ENCODE measurements around the gene TMCC2.

Gene TMCC2

DNA sequence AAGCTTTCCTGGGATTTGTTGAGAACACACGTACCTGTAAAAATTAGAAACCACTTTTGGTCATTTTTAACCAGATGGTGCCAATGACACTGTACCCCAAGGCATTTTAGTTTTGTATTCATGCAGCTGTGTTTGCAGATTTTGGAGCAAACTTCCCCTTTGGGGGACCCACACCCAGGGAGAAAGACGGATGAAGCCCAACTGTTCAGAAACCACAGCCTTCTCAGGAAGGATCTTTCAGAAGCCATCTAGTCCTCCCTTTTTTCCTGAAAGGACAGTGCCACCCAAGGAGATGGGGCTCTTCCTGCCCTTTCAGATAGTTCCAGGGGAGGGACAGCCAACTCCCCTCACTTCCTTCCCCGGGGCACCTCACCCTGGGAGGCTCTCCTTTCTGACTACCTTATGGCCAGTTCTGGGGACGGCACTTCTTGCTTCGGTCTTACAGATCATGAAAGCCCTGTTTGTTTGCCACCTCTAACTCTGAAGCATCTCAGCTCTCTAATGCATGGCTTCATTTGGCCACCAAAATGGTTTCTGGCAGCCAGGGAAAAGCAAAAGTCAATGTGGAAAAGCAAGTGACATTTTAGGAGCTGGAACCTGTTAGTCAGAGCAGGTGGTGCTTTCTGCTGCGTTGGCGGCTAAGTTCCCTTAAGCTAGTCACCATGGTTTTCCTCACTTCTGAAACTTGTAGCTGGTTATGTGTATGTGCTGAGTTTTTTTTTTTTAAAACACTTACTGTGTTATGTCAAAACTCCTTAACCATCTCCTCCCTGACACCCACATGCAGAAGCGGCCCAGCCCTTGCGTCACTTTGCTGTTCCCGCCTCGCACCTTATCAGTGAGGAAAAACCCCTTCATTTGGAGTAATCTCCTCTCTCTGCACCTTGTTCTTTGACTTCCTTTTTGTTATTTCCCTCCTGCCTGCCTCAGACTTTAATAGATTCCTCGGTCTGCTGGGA, 10.1 kb downstream of the TMCC2 start:
- FAIRE-seq, result no peak

DNA sequence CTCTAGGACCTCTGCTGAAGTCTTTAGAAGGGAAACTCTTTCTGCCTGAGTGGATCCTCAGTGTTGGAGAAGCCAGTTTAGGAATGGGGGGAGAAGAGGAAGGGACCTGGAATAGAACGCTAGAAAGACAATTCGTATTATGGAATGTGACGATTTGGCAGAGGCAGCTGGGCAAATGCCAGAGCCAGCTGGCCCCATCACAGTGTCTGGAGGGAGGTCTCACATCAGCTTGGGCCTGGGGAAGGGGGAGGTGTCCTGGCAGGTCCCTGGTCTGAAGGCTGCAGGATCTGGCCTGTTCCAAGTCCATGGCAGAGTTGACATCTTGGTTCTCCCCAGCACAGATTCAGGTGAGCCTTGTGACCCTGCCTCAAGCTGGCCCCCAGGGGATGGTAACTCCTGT, 11.3 kb downstream of the TMCC2 start:
- no peak for FAIRE-seq

More for the DNA sequence above, 10.1 kb downstream of the TMCC2 start:
- DNase-seq (ENCODE audit: insufficient read length, low spot score), result no peak

GRCh38 chr1:205240118-205240517, 12.4 kb downstream of the TMCC2 start:
- DNase-seq (ENCODE audit: insufficient read length, low spot score), result no peak
- FAIRE-seq, result no peak

More for the DNA sequence above, 11.3 kb downstream of the TMCC2 start:
- no peak for DNase-seq (ENCODE audit: insufficient read length, low spot score)

DNA sequence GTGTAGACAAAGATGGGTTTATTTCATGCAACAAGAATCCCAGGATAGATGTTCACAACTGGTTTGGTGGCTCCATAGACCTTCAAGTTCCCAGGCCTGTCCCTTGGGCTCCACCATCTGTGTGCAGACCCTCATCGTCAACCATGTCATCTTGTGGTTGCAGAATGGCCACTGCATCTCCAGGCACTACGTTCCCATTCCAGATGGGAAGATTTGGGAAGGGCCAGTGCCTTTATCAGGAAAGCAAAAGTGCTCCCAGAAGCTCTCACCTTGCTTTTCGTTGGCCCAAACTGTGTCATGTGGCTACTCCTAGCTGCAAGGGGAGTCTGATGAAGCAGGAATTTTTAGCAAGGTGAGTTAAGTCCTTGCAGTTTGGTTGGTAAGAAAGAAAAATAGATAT, 12.8 kb downstream of the TMCC2 start:
- FAIRE-seq, result no peak
- DNase-seq (ENCODE audit: insufficient read length, low spot score), result no peak

DNA sequence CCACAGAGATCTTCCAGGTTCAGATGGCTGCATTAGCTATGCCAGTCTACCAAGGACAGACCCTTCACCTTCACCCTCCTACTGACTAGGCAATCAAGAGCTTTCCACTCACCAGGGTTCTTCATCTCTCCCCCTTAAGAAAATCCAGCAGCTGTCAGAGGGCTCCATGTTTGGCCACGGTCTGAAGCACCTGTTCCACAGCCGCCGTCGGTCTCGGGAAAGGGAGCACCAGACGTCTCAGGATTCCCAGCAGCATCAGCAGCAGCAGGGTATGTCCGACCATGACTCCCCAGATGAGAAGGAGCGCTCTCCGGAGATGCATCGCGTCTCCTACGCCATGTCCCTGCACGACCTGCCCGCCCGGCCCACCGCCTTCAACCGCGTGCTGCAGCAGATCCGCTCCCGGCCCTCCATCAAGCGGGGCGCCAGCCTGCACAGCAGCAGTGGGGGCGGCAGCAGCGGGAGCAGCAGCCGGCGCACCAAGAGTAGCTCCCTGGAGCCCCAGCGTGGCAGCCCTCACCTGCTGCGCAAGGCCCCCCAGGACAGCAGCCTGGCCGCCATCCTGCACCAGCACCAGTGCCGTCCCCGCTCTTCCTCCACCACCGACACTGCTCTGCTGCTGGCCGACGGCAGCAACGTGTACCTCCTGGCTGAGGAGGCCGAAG, 13.8 kb downstream of the TMCC2 start:
- no peak for DNase-seq (ENCODE audit: insufficient read length, low spot score)
- no peak for FAIRE-seq

DNA sequence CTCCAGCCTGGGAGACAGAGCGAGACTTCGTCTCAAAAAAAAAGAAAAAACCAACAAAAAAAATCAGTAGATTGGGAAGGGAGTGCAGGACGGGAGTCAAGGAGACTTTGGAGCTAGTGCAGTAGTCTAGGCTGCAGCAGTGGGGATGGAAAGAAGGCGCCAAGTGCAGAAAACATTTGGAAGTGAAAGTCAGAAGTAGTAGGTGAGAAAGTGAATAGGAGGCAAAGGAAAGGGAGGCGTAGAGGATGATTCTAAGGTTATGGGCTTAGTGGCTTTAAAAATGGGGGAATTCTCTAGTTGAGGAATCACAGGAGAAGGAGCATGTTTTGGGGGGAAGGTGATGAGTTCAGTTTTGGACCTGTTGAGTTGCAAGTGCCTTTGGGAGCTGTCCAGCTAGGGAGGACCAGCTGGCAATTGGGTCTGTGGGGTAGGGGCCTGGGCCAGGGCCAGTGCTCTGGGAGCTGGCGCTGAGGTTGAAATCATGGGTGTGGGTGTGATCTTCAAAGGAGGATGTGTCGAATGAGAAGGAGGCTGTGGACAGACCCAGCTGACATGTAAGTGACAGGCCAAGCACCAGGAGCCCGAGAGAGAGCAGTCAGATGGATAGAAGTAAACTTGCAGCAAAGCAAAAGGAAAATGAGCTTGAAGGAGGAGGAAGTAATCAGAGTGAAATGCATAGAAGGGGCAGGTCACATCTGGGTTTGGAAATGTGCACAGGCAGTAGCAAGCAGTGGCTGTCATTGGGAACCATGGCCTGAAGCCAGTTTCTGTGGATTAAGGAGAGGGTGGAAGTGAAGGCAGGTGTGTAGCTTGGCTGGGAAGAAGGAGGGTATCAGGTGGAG, 15.8 kb downstream of the TMCC2 start:
- FAIRE-seq, result no peak
- no peak for DNase-seq (ENCODE audit: insufficient read length, low spot score)

DNA sequence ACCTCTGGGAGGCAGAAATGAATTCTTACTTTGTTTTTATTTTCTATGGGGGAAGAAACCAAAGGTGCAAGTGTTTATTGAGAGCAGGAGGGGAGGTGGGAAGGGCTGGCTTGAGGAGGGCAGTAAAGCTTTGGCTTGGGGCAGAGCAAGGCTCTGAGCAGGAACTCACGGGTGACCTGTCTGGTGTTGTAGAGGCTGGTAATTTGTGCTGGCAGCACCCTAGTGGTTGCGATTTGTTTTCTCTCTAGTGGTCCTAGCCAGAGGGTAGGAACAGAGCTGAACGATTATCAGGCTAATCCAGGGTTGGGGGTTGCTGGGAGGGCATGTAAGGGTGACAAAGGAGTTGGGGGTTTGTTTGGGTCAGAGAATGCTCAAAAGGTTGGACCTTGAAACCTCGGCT, 16.6 kb downstream of the TMCC2 start:
- no peak for FAIRE-seq
- no peak for DNase-seq (ENCODE audit: insufficient read length, low spot score)

DNA sequence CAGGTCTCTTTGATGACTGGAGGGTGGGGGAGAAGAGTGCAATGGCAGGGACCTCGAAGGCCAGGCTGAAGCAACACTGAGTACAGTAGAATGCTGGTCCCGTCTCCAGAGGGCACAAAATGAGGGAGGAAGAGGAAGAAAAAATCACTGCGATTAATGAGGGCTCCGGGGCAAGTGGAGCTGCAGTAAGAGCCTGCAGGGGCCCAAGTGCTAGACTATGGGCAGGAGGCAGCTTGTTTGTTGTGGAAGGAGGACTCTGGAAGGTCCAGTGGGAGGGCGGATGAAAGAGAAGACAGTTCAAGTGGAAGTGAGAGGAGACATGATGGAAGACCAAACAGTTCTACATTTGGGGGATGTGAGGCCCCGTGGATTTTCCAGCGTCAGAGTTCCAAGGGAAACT, 17.4 kb downstream of the TMCC2 start:
- FAIRE-seq (no peak), DNase-seq (ENCODE audit: insufficient read length, low spot score) (no peak)

GRCh38 chr1:205246351-205247119, 18.8 kb downstream of the TMCC2 start:
- FAIRE-seq, result no peak
- DNase-seq (ENCODE audit: insufficient read length, low spot score), result no peak

DNA sequence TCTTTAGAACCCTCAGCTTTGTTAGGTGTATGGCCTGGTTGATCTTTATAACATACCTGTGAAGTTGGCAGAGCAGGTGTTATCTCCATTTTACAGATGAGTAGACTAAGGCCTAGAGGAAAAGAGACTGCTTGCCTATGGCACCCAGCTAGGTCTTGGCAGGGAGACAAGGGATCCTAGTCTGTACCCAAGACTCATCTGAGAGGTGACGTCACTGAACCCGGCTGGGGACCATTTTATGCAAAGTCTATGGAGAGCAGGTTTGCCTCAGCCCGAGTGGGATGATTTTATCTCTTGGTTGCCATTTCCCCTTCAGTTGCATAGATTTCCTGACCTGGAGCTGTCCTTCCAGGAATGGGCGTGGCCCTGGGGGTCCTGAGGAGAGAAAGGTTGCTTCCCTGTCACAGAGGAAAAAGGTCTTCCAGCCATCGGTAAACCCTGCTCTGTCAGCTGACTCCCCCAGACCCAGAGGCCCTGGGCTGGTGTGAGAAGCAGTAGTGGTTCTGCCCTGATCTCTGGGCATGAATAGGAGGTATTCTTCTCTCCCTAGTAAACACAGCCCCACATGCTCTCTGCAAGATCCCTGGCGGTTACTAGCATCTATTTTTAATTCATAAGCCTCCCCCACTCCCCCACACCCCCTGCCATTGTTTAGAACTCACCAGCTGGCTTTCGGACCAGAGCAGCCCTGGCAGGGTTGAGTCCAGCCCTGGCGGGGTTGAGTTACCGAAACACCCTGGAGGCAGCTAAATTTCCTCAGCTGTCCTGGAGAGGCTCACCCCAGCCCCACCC, 19.6 kb downstream of the TMCC2 start:
- DNase-seq (ENCODE audit: insufficient read length, low spot score), result no peak
- FAIRE-seq, result no peak

- DNase-seq (ENCODE audit: insufficient read length, low spot score) (no peak), FAIRE-seq (no peak)
Observed at GRCh38 chr1:205248793-205249601, 21.3 kb downstream of the TMCC2 start.

- DNase-seq (ENCODE audit: insufficient read length, low spot score) (no peak), FAIRE-seq (no peak)
Observed at GRCh38 chr1:205249651-205250050, 21.9 kb downstream of the TMCC2 start.

- FAIRE-seq, result no peak
Observed at GRCh38 chr1:205250699-205251098, 23.0 kb downstream of the TMCC2 start.

DNA sequence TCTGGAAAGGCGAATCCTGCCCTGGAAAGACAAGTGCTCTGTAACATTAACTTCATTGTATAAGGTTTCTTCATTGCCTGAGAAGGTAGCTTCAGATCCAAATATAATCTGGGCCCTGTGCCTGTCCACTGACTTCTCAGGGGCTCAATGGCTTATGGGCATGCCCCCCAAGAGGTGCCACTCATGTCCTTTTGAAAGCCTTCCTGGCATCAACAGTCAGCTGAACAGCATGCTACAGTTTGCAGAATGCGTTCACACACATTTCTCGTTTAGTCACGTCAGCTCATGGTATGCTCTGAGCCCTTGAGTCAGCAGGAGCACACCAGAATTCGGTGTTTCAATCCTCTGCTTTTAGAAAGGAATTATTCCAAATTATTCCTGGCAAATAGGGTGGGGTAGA, 23.8 kb downstream of the TMCC2 start:
- no peak for DNase-seq (ENCODE audit: insufficient read length, low spot score)
- no peak for FAIRE-seq

More at GRCh38 chr1:205250699-205251098, 23.0 kb downstream of the TMCC2 start:
- DNase-seq (ENCODE audit: insufficient read length, low spot score), result no peak

- DNase-seq (ENCODE audit: insufficient read length, low spot score), result peak; percentile 88
Observed at GRCh38 chr1:205255941-205256780, 28.4 kb downstream of the TMCC2 start.

GRCh38 chr1:205256951-205257625, 29.3 kb downstream of the TMCC2 start:
- FAIRE-seq, result no peak

More at GRCh38 chr1:205255941-205256780, 28.4 kb downstream of the TMCC2 start:
- FAIRE-seq, result peak; percentile 83

DNA sequence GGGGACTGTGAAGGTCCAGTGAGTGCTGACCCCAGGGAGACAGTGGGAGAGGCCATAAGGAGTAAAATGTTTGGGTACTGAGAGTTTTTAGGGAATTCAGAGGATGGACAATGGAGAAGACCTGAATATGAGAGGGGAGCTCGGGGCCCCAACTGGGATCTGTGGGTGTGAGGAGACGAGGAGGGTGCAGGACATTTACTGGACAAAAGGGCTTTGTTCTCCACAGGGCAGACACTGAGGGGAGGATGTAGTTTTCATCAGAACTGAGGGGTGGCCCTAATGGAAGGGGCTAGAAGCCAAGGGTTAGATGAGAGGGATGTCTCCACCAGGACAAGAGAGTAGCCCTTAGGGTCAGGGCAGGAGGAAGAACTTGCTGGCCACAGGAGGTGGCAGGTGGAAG, 30.0 kb downstream of the TMCC2 start:
- no peak for FAIRE-seq

More at GRCh38 chr1:205256951-205257625, 29.3 kb downstream of the TMCC2 start:
- no peak for DNase-seq (ENCODE audit: insufficient read length, low spot score)

More for the DNA sequence above, 30.0 kb downstream of the TMCC2 start:
- DNase-seq (ENCODE audit: insufficient read length, low spot score), result no peak

All from HTR-8/SVneo (cell line).